Dermis blood vessel endothelial cell (primary cell): Measurements from ENCODE around the gene LBR. TPM values are rescaled to one million over a fixed set of nuclear protein-coding genes. Genes with fewer than 3 reads are reported as not detected.

Experiments used
- DNase-seq: peaks from one replicate; pipeline ENCODE4 v3.0.0; 2010
- total RNA-seq: library from RNA; depleted of rRNA; stranded (reverse); fragments of >200 nt; gene quantifications from 2 replicates; pipeline ENCODE4 v1.2.3, GENCODE V29; 2014

LBR gene
- total RNA-seq, 1 donor from 2014 or later: 132 TPM

- no peak for DNase-seq
Measured at GRCh38 chr1:225442123-225442505, 14.3 kb upstream of the LBR start.

GRCh38 chr1:225441314-225442122 is 13.7 kb upstream of the LBR start:
- no peak for DNase-seq

- no peak for DNase-seq
Measured at GRCh38 chr1:225440380-225441221, 12.8 kb upstream of the LBR start.

GRCh38 chr1:225437710-225438437 is 10.0 kb upstream of the LBR start:
- peak; percentile 73 for DNase-seq

GRCh38 chr1:225435957-225436392 is 8.1 kb upstream of the LBR start:
- DNase-seq: no peak

GRCh38 chr1:225435487-225435886 is 7.6 kb upstream of the LBR start:
- DNase-seq: no peak

GRCh38 chr1:225435076-225435475 is 7.2 kb upstream of the LBR start:
- no peak for DNase-seq

- DNase-seq: no peak
Measured at GRCh38 chr1:225434046-225434445, 6.2 kb upstream of the LBR start.

- DNase-seq: no peak
Measured at GRCh38 chr1:225431081-225431863, 3.4 kb upstream of the LBR start.

GRCh38 chr1:225430301-225430700 is 2.5 kb upstream of the LBR start:
- peak; percentile 42 for DNase-seq

GRCh38 chr1:225428881-225429455 is 1.1 kb upstream of the LBR start:
- no peak for DNase-seq

- peak; percentile 95 for DNase-seq
Measured at GRCh38 chr1:225428068-225428880, 436 bp upstream of the LBR start.

- peak; percentile 44 for DNase-seq
Measured at GRCh38 chr1:225426395-225427234, 1.2 kb downstream of the LBR start.

GRCh38 chr1:225425201-225425786 is 2.5 kb downstream of the LBR start:
- DNase-seq: peak; percentile 39

- no peak for DNase-seq
Measured at GRCh38 chr1:225424562-225425200, 3.2 kb downstream of the LBR start.

GRCh38 chr1:225423518-225423855 is 4.4 kb downstream of the LBR start:
- DNase-seq: no peak

GRCh38 chr1:225422795-225423517 is 4.9 kb downstream of the LBR start:
- DNase-seq: no peak

GRCh38 chr1:225422031-225422605 is 5.7 kb downstream of the LBR start:
- DNase-seq: peak; percentile 48
